SH-SY5Y (cell line): Measurements from ENCODE around the gene CELF2.

Experiments
- GATA2 ChIP-seq: IDR thresholded peaks from 2 replicates; pipeline ENCODE4 v1.6.1; 2011; ENCODE audit warnings: mild to moderate bottlenecking, low read depth, low read length
- GATA3 ChIP-seq: IDR thresholded peaks from 2 replicates; pipeline ENCODE4 v1.6.1; 2011; ENCODE audit warnings: low read depth, mild to moderate bottlenecking, low read length, moderate library complexity

DNA sequence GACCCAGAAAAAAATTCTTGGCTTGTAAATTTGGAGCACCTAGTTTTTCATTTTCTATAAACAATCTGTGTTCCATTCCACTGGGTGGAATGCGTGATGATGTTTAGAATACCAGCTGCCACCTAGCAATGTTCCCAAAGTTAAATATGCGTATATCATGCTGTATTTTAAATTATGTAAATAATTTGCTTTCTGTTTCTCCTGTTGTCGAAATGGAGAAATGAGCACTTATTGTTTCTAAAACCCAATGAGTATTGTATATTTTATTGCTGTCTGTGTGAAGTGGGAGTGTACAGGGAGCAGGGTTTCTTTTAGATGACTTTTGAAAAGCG is 49.4 kb upstream of the CELF2 start:
- no peak for TF ChIP-seq GATA3
- no peak for TF ChIP-seq GATA2
